ENCODE measurements around the gene PCMT1. TPM values are rescaled to one million over a fixed set of nuclear protein-coding genes. Genes with fewer than 3 reads are reported as not detected.

Gene PCMT1
- total RNA-seq, 3 donors from 2014 or later (not counting 1 experiment from before 2014, with no cell fraction given), result 31.7 to 53.6 (median 41.5) TPM

Other genes with a start within 250 kb of the PCMT1 start
- gene PPIL4, start 203.7 kb upstream of the PCMT1 start, total RNA-seq, result 10 to 100 TPM; 24.4 to 32.8 (median 25.0) TPM
- 10 to 100 TPM; 19.0 to 25.9 (median 21.6) TPM for gene GINM1, start 183.4 kb upstream of the PCMT1 start, total RNA-seq
- 10 to 100 TPM; 16.4 to 22.7 (median 21.0) TPM for gene KATNA1, start 101.0 kb upstream of the PCMT1 start, total RNA-seq
- gene LATS1, start 31.6 kb upstream of the PCMT1 start, total RNA-seq, result 10 to 100 TPM; 37.9 to 52.5 (median 49.4) TPM
- gene NUP43, start 3.2 kb upstream of the PCMT1 start, total RNA-seq, result 10 to 100 TPM; 20.8 to 33.4 (median 23.5) TPM
- gene LRP11, start 114.6 kb downstream of the PCMT1 start, total RNA-seq, result under 1 TPM; 0.16 to 0.43 (median 0.26) TPM
- not detected for gene RAET1E, start 148.4 kb downstream of the PCMT1 start, total RNA-seq
- gene RAET1G, start 173.4 kb downstream of the PCMT1 start, total RNA-seq, result under 1 TPM in 1 of 3 donors, not detected in 2; 0.43 TPM
- gene ULBP2, start 192.3 kb downstream of the PCMT1 start, total RNA-seq, result 1 to 10 TPM in 2 of 3 donors, under 1 TPM in 1; 0.98 to 2.4 (median 2.4) TPM
- under 1 TPM in 2 of 3 donors, not detected in 1; 0.18 to 0.23 TPM for gene ULBP1, start 214.2 kb downstream of the PCMT1 start, total RNA-seq

All from natural killer cell (primary cell).